ENCODE data around the gene PRPF19. TPM values are rescaled to one million over a fixed set of nuclear protein-coding genes. Genes with fewer than 3 reads are reported as not detected.

PRPF19 gene
- total and polyA plus RNA-seq, 9 of the 15 experiments (the other 6 are each of a cell fraction or from before 2014, with no cell fraction given) = 9.4 to 212 (median 73.2) TPM

GRCh38 chr11:60854140-60854846, 52.1 kb downstream of the PRPF19 start (continued):
- TF ChIP-seq, protein P1, sequence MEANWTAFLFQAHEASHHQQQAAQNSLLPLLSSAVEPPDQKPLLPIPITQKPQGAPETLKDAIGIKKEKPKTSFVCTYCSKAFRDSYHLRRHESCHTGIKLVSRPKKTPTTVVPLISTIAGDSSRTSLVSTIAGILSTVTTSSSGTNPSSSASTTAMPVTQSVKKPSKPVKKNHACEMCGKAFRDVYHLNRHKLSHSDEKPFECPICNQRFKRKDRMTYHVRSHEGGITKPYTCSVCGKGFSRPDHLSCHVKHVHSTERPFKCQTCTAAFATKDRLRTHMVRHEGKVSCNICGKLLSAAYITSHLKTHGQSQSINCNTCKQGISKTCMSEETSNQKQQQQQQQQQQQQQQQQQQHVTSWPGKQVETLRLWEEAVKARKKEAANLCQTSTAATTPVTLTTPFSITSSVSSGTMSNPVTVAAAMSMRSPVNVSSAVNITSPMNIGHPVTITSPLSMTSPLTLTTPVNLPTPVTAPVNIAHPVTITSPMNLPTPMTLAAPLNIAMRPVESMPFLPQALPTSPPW (CRISPR knock-in tag; IDR thresholded peaks at IDR 0.05) = peak; percentile 93
- TF ChIP-seq, protein P2, sequence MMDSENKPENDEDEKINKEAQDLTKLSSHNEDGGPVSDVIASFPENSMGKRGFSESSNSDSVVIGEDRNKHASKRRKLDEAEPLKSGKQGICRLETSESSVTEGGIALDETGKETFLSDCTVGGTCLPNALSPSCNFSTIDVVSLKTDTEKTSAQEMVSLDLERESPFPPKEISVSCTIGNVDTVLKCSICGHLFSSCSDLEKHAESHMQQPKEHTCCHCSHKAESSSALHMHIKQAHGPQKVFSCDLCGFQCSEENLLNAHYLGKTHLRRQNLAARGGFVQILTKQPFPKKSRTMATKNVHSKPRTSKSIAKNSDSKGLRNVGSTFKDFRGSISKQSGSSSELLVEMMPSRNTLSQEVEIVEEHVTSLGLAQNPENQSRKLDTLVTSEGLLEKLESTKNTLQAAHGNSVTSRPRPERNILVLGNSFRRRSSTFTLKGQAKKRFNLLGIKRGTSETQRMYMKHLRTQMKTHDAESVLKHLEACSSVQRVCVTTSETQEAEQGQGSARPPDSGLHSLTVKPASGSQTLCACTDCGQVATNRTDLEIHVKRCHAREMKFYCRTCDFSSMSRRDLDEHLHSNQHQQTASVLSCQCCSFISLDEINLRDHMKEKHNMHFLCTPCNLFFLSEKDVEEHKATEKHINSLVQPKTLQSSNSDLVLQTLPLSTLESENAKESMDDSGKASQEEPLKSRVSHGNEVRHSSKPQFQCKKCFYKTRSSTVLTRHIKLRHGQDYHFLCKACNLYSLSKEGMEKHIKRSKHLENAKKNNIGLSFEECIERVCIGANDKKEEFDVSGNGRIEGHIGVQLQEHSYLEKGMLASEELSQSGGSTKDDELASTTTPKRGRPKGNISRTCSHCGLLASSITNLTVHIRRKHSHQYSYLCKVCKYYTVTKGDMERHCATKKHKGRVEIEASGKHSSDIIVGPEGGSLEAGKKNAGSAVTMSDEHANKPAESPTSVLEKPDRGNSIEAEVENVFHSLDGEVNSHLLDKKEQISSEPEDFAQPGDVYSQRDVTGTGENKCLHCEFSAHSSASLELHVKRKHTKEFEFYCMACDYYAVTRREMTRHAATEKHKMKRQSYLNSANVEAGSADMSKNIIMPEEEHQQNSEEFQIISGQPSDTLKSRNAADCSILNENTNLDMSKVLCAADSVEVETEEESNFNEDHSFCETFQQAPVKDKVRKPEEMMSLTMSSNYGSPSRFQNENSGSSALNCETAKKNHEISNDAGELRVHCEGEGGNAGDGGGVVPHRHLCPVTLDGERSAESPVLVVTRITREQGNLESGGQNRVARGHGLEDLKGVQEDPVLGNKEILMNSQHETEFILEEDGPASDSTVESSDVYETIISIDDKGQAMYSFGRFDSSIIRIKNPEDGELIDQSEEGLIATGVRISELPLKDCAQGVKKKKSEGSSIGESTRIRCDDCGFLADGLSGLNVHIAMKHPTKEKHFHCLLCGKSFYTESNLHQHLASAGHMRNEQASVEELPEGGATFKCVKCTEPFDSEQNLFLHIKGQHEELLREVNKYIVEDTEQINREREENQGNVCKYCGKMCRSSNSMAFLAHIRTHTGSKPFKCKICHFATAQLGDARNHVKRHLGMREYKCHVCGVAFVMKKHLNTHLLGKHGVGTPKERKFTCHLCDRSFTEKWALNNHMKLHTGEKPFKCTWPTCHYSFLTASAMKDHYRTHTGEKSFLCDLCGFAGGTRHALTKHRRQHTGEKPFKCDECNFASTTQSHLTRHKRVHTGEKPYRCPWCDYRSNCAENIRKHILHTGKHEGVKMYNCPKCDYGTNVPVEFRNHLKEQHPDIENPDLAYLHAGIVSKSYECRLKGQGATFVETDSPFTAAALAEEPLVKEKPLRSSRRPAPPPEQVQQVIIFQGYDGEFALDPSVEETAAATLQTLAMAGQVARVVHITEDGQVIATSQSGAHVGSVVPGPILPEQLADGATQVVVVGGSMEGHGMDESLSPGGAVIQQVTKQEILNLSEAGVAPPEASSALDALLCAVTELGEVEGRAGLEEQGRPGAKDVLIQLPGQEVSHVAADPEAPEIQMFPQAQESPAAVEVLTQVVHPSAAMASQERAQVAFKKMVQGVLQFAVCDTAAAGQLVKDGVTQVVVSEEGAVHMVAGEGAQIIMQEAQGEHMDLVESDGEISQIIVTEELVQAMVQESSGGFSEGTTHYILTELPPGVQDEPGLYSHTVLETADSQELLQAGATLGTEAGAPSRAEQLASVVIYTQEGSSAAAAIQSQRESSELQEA (IDR thresholded peaks at IDR 0.05; ENCODE audit: low read depth) = peak; percentile 90
- TF ChIP-seq NBN (IDR thresholded peaks at IDR 0.05; ENCODE audit: low read depth) (peak; percentile 29; the same call in 1 of the 2 replicates), HDGF (IDR thresholded peaks at IDR 0.05) (0 out of 2 replicates have a peak, but pooled peaks have one; percentile 26), ZNF311 (CRISPR knock-in tag; IDR thresholded peaks at IDR 0.05) (no peak), CREM (IDR thresholded peaks at IDR 0.05; ENCODE audit: low read depth) (0 out of 2 replicates have a peak, but pooled peaks have one; percentile 26), ATF2 (CRISPR knock-in tag; IDR thresholded peaks at IDR 0.05) (no peak), MAFK (IDR thresholded peaks at IDR 0.05; ENCODE audit: low read length) (no peak), ZNF384 (IDR thresholded peaks at IDR 0.05; ENCODE audit: low read depth, low read length) (no peak), L3MBTL2 (IDR thresholded peaks at IDR 0.05) (0 out of 2 replicates have a peak, but pooled peaks have one; percentile 13), SMARCE1 (IDR thresholded peaks at IDR 0.05) (peak; percentile 79; the same call in 1 of the 2 replicates), MCM3 (IDR thresholded peaks at IDR 0.05) (no peak), ZNF740 (CRISPR knock-in tag; IDR thresholded peaks at IDR 0.05) (peak; percentile 64; the same call in 1 of the 2 replicates), ZNF740 (tag; IDR thresholded peaks at IDR 0.05) (no peak), SNAPC5 (CRISPR knock-in tag; IDR thresholded peaks at IDR 0.05) (no peak), POLR2AphosphoS5 (IDR thresholded peaks at IDR 0.05; ENCODE audit: control insufficient read depth, insufficient read depth, low read depth, low read length) (peak; percentile 24; the same call in 1 of the 2 replicates)
